Vagina (tissue), 2 donors: Measurements from ENCODE around the gene MYOD1.

Experiments used
- CTCF ChIP-seq, 3 experiments: fragments of 450-650 bp in 2 of 3; fragments of 200-600 bp in 1 of 3; sonication (generic) in 1 of 3; IDR thresholded peaks; one replicate each; pipeline ENCODE4 v1.5.1; 2017 to 2019; ENCODE audit warnings: antibody characterized with exemption in 3 of 3, mild to moderate bottlenecking in 2 of 3, moderate library complexity in 2 of 3
- POLR2A ChIP-seq, 2 donors: fragments of 450-650 bp; IDR thresholded peaks; one replicate each; pipeline ENCODE4 v1.6.1; 2017; ENCODE audit warnings: antibody characterized with exemption in 2 of 2, mild to moderate bottlenecking in 2 of 2, moderate library complexity in 2 of 2
- POLR2AphosphoS5 ChIP-seq, 2 donors: sonication (generic); formaldehyde crosslinking; IDR thresholded peaks; one replicate each; pipeline ENCODE4 v1.9.0; 2017; ENCODE audit warnings: antibody characterized with exemption in 2 of 2, mild to moderate bottlenecking in 2 of 2, low read depth in 1 of 2; ENCODE audit not compliant: insufficient read depth in 1 of 2

GRCh38 chr11:17703951-17704350 is 15.4 kb upstream of the MYOD1 start:
- TF ChIP-seq POLR2A (IDR thresholded peaks at IDR 0.05) (no peak), CTCF (IDR thresholded peaks at IDR 0.05) (no peak), POLR2AphosphoS5 (IDR thresholded peaks at IDR 0.05; ENCODE audit: insufficient read depth in 1 of 2, low read depth in 1 of 2) (no peak)
